ENCODE results near the gene L3MBTL4.

GRCh38 chr18:5918205-5918858, 496.4 kb downstream of the L3MBTL4 start:
- TF ChIP-seq CTCF (IDR thresholded peaks at IDR 0.05): no peak
- TF ChIP-seq POLR2A (IDR thresholded peaks at IDR 0.05): no peak
